Activated naive CD8-positive, alpha-beta T cell treated with anti-CD3 and anti-CD28 coated beads, Interleukin-2, amount 50 U/mL, for 24 hours (primary cell): ENCODE results near the gene GPR83.

Experiments used
- ATAC-seq: fragments of 150-1000 bp; cut with Tn5 transposase; one replicate; pipeline ENCODE4 v1.10.0; 2021
- DNase-seq: peaks from one replicate; pipeline ENCODE4 v3.0.0; 2021
- H3K27ac Mint-ChIP-seq: one replicate; pipeline ENCODE4 v1.8.0; 2021; ENCODE audit warnings: mild to moderate bottlenecking, mixed read lengths
- H3K27me3 Mint-ChIP-seq: one replicate; pipeline ENCODE4 v1.8.0; 2021; ENCODE audit warnings: mixed read lengths
- H3K36me3 Mint-ChIP-seq: one replicate; pipeline ENCODE4 v1.8.0; 2021; ENCODE audit warnings: low read depth, mixed read lengths
- H3K4me1 Mint-ChIP-seq: one replicate; pipeline ENCODE4 v1.8.0; 2021; ENCODE audit warnings: mixed read lengths
- H3K4me3 Mint-ChIP-seq: one replicate; pipeline ENCODE4 v1.8.0; 2021; ENCODE audit warnings: mild to moderate bottlenecking, moderate library complexity, mixed read lengths
- H3K9me3 Mint-ChIP-seq: one replicate; pipeline ENCODE4 v1.8.0; 2021; ENCODE audit warnings: mixed read lengths

GPR83 gene

DNA sequence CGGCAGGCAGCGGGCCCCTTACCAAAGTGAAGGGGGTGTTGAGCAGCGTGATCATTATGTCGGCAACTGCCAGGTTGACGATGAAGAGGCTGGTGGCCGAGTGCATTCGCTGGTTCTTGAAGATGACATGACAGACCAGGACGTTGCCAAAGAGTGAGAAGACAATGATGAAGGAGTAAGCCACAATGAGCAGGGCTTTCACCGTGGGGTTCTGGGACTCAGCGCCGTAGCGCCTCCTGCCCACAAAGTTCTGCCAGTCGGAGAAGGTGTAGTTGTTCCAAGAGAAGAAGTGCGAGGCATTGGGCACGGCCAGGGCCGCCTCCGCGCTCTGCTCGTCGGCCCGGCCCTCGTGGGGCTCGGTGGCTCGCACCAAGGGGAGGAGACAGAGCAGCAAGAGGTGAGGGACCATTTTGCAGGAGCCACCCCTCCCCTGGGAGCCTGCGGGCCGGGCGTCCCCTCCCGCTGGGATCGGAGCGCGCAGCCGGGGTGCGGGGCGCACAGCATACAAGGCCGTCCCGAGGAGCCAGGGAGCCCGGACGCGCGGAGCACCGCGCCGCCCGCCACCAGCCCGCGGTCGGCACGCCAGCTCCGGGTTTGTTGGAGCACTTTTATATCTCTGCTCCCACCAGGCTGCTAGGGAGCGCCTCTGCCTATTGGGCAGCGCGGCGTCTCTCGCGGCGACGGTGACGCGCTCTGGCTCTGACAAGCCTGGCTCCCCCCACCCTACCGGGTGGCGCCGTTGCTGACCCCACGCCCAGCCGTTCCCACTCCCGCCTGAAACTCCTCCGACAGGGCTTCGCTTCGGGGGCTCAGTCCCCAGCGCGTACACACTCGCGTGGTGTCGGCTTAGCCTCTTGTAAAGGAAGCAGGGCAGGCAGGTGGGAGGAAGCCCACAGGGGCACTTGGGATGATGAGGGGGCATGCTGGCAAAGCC is at the start of gene GPR83:
TSS of gene GPR83 (minus strand) at position 581 of the 934 bp plus-strand sequence. CDS start at position 409, 172 bp downstream.
- DNase-seq, result no peak
- Mint-ChIP-seq H3K4me3 (no peak within 1 kb of the TSS), H3K27me3 (peaks cover 48% of the 10 kb centered on the region)

DNA sequence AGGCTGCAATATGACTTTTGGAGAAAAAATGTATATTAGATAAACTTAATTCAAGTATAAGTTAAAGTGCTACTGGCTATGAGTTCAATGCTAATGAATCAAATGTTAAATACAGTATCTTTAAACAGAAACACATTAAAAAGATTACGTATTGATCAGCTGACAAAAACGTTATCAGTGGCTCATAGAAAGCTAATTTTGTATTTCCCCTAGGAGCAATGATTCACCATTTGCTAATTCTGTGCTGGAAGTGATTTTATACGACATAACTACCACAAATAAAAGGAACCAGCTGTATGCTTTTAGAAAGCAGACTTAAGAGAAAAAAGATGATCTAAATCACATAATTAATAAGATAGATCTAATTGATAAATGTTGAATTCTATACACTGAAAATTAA is 48.8 kb upstream of the GPR83 start:
- Mint-ChIP-seq H3K27ac (no peak overlapping the region), H3K4me1 (no peaks in the 10 kb centered on the region), H3K27me3 (no peaks in the 10 kb centered on the region), H3K36me3 (peaks cover 41% of the 10 kb centered on the region), H3K4me3 (no peak overlapping the region), H3K9me3 (no peaks in the 10 kb centered on the region)
- DNase-seq, result no peak
- ATAC-seq, result no peak

More for the DNA sequence above, at the start of gene GPR83:
- Mint-ChIP-seq H3K27ac (no peak within 1 kb of the TSS), H3K9me3 (peaks cover 15% of the 10 kb centered on the region), H3K4me1 (peaks cover 6% of the 10 kb centered on the region), H3K36me3 (peaks cover 1% of the 10 kb centered on the region)
- no peak for ATAC-seq

DNA sequence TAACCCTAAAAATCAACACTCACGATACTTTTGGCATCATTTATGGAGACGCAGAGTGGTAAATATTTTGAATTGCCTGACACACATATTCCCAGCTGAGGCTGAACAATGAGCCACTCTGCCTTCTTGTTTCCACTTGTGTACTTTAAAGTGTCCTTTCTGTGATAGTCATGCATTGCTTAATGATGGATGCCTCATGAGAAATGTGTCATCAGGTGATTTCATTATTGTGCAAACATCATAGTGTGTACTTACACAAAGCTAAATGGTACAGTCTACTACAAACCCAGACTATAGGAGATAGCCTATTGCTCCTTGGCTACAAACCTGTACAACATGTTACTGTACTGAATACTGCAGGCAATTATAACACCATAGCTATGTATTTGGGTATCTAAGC is 48.2 kb upstream of the GPR83 start:
- Mint-ChIP-seq H3K4me1 (no peaks in the 10 kb centered on the region), H3K9me3 (no peaks in the 10 kb centered on the region), H3K4me3 (no peak overlapping the region), H3K27me3 (no peaks in the 10 kb centered on the region), H3K27ac (no peak overlapping the region), H3K36me3 (peaks cover 43% of the 10 kb centered on the region)
- DNase-seq, result no peak
- ATAC-seq, result no peak

DNA sequence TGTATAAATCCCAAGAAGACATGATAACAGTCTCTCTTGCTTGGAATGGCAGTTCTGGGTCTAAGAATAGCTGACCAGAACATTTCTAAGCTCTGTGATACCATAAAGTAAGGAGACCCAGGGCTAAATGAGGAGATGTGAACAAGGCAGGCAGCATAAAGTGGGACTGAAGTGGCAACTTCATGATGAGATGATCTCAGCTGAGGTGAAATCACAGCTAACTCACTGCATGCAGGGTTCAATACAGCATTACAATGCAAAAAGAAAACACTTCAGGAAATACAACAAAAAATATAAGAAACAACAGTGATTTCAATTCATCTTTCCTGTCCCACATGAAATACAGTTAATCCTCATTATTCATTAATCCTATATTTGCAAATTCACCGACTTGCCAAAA is 47.8 kb upstream of the GPR83 start:
- Mint-ChIP-seq H3K36me3 (peaks cover 46% of the 10 kb centered on the region), H3K4me1 (no peaks in the 10 kb centered on the region)
- no peak for DNase-seq

DNA sequence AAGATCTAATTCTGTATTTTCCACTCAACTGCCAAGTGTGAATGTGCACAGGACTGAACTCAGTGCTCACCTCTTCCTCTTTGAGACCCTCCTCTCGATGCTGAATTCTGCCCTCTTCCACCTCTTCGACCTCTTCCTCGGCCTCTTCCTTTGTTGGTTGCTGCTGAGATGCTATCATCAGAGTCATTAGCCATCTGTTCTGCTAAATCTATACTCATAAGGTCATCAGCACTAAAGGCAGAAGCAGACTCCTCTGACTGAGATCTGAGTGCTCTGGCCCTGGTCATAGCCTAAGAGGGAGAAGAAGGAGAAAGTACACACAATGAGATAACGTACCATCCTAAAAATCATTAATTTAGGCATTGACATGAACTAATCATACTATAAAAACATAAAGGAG is 45.9 kb upstream of the GPR83 start:
- no peak overlapping the region for H3K27ac Mint-ChIP-seq
- no peak overlapping the region for H3K4me3 Mint-ChIP-seq
- ATAC-seq (no peak), DNase-seq (no peak)
- no peaks in the 10 kb centered on the region for H3K9me3 Mint-ChIP-seq
- H3K27me3 Mint-ChIP-seq, result no peaks in the 10 kb centered on the region
- H3K36me3 Mint-ChIP-seq, result peaks cover 43% of the 10 kb centered on the region
- no peaks in the 10 kb centered on the region for H3K4me1 Mint-ChIP-seq

More for the DNA sequence above, 47.8 kb upstream of the GPR83 start:
- ATAC-seq, result no peak
- H3K27ac Mint-ChIP-seq, result no peak overlapping the region
- H3K4me3 Mint-ChIP-seq, result no peak overlapping the region
- no peaks in the 10 kb centered on the region for H3K27me3 Mint-ChIP-seq
- H3K9me3 Mint-ChIP-seq, result no peaks in the 10 kb centered on the region

DNA sequence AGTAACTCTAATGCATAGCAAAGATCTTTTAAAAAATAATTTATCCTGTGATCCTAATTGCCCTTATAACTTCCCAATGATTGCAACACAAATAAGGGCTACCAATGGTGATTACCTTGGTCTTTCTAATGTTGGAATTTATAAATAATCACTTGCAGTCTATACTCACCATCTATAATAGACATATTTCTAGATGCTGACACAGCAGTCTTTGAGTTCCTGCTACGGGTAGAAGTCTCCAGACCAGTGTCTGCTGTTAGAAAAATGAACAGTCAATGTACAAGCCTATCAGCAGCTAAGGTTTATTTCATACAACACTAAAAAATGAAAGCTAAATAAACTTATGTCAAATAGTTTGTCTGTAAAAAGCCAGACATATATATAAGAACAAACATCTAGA is 44.4 kb upstream of the GPR83 start:
- Mint-ChIP-seq H3K36me3 (peaks cover 49% of the 10 kb centered on the region), H3K27ac (no peak overlapping the region), H3K4me3 (no peak overlapping the region), H3K27me3 (no peaks in the 10 kb centered on the region), H3K9me3 (no peaks in the 10 kb centered on the region), H3K4me1 (no peaks in the 10 kb centered on the region)
- DNase-seq (no peak), ATAC-seq (no peak)

DNA sequence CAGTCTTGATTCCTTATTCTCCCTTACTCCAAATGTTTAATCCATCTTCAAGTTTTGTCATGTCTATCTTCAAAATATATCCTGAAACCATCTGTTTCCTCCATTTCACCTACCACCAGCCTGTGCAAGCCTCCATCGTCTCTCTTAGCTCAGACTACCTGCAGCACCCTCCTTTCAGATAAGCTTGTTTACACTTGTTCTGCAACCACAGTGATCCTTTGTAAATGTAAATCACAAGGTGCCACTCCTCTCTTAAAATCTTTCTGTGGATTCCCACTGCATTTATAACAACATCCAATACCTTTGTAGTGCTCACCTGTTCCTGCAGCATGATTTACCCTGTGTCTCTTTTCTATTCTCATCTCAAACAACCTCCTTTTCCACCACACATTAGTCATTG is 31.8 kb upstream of the GPR83 start:
- Mint-ChIP-seq H3K27ac (no peak overlapping the region), H3K4me3 (no peak overlapping the region), H3K9me3 (no peaks in the 10 kb centered on the region), H3K36me3 (peaks cover 68% of the 10 kb centered on the region), H3K27me3 (no peaks in the 10 kb centered on the region), H3K4me1 (no peaks in the 10 kb centered on the region)
- no peak for ATAC-seq
- no peak for DNase-seq

DNA sequence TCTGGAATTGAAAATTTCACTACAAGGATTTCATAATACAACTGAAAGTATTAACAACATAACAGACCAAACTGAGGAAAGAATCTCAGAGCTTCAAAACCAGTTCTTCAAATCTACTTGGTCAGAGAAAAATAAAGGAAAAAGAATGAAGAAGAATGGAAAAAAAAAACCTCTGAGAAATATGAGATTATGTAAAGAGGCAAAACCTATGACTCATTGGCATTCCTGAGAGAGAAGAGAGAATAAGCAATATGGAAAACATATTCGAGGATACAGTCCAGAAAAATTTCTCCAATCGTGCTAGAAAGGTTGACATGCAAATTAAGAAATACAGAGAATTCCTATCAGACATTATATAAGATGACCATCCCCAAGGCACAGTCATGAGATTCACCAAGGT is 23.4 kb upstream of the GPR83 start:
- DNase-seq, result no peak
- H3K36me3 Mint-ChIP-seq, result peaks cover 65% of the 10 kb centered on the region
- H3K4me3 Mint-ChIP-seq, result no peak overlapping the region
- H3K27ac Mint-ChIP-seq, result no peak overlapping the region
- H3K4me1 Mint-ChIP-seq, result no peaks in the 10 kb centered on the region
- no peak for ATAC-seq
- H3K9me3 Mint-ChIP-seq, result peaks cover 4% of the 10 kb centered on the region
- no peaks in the 10 kb centered on the region for H3K27me3 Mint-ChIP-seq

DNA sequence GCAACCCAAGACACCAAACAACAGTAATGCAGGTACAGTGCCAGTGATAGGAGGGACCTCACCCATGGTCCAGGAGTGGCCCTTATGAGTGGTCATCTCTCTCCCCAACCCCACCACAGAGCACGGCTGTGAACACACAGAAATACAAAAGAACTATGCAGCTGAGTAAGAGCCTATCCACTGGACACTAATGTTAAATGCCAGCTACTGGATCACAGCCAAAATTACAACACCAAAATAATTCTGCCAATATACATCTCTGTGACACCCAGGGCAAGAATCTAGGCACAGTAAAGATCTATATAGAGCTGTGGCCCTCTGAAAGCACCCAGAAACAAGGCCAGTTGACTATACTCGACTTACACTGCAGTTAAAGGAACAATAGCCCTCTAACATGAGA is 22.8 kb upstream of the GPR83 start:
- no peak overlapping the region for H3K4me3 Mint-ChIP-seq
- ATAC-seq, result no peak
- H3K36me3 Mint-ChIP-seq, result peaks cover 62% of the 10 kb centered on the region
- DNase-seq, result no peak
- H3K27ac Mint-ChIP-seq, result no peak overlapping the region
- peaks cover 4% of the 10 kb centered on the region for H3K9me3 Mint-ChIP-seq
- H3K27me3 Mint-ChIP-seq, result no peaks in the 10 kb centered on the region
- no peaks in the 10 kb centered on the region for H3K4me1 Mint-ChIP-seq

DNA sequence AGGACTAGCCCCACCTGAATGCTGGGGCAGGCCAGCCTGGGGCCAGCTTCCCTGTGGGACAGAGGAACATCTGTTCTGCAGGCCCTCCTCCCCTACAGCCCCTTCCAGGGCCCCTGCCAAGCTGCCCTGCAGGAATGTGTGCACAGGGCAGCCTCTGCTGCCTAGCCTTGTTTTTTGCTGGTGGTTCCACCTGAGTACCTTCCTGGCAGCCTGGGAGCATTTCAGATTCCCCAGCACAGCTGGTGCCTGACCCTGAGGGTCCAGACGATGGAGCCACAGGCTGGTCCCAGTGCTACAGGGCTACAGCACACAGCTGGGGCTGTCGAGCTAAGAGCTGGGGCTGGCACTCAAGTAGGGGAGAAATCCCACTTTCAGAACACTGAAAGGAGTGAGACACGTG is 22.3 kb upstream of the GPR83 start:
- Mint-ChIP-seq H3K9me3 (peaks cover 4% of the 10 kb centered on the region), H3K27ac (no peak overlapping the region), H3K36me3 (peaks cover 58% of the 10 kb centered on the region), H3K4me3 (no peak overlapping the region), H3K27me3 (no peaks in the 10 kb centered on the region), H3K4me1 (no peaks in the 10 kb centered on the region)
- DNase-seq (no peak), ATAC-seq (no peak)

DNA sequence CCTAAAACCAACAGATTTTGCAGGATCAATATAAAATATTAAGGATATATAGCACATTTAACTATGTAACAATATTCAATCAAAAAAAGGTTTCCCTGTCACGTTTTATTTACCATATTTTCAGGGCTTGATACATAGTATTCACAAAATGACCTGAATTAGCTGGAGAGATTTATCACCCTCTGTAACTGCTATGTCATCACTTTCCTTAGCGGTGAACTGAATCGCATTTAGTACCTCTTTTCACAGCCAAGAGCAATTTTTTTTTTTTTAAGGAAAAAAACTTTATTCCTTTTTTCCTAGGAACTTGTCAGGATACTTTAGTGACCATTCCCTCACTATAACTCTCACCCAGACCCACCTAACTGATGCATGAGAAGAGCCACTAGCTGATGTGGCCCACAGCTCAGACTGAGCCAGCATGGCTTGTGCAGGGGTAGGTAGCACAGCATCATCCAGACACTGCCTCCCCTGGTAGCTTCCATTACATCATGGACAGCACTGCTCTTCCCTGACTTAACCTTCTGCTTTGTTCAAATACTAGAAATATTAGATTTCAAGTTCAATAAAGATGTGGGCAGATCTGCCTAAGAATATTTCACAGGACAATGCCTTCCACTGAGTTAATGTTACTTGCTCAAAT is 17.0 kb upstream of the GPR83 start:
- H3K27ac Mint-ChIP-seq, result no peak overlapping the region
- no peaks in the 10 kb centered on the region for H3K4me1 Mint-ChIP-seq
- no peaks in the 10 kb centered on the region for H3K9me3 Mint-ChIP-seq
- no peaks in the 10 kb centered on the region for H3K27me3 Mint-ChIP-seq
- peaks cover 37% of the 10 kb centered on the region for H3K36me3 Mint-ChIP-seq
- no peak for ATAC-seq
- no peak overlapping the region for H3K4me3 Mint-ChIP-seq
- DNase-seq, result no peak

DNA sequence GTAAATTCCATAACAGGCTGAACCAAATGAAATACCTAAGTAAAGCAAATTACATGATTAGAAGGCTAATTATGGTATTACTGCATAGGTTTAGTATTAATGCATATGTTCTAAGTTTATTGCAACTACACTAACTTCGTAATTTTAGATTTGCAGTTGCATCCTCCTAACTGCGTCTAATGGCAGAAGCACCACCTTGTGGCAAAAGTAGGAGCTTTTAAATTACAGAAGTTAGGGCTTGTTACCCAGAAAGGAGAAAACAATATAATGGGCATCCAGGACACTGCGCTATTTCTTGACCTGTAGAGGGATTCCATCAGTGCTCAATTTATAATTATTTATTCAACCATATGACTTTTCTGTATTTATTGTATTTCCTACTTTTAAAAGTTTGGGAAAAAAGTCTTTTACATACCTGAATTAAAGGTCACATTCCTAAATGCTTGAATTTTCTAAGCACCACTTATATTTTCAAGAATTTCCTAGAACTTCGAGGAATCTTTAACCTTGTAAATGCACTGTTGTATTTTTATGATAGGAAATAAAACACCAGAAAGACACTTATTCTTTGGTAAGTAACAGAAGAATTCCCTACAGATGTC is 16.3 kb upstream of the GPR83 start:
- Mint-ChIP-seq H3K9me3 (peaks cover 4% of the 10 kb centered on the region), H3K27me3 (no peaks in the 10 kb centered on the region), H3K27ac (no peak overlapping the region), H3K4me3 (no peak overlapping the region), H3K36me3 (peaks cover 37% of the 10 kb centered on the region), H3K4me1 (no peaks in the 10 kb centered on the region)
- no peak for DNase-seq
- ATAC-seq, result no peak

DNA sequence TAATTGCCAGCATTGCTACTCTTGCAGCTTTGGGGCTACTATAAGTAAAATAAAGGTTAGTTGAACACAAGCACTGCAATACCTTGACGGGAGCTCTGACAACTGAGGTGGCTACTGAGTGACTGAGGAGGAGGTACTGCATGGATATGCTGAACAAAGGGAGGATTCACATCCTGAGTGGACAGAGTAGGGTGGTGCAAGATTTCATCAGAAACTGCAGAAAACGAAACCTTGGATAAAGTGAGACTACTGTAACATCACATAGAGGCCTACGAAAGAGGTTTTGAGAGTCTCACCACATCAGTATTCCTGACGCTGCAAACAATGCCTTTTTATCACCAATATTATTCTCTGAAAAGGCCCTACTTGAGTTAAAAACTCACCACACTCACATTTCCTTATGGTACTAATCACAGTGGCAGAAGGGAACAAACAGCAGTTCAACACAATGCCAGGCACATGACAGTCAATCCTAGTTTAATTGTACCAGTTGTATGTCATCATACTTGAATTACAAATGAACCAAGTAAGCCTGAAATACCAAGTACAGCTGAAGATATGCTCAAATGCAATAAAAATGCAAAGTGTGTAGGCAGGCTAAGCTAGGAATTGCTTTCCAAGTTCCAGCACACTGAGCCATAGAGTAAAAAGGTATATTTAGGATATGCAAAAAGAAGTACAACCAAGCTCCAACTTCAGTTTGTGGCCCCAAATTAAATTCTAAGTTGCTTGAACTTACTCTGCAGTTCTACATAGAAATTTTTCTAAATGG is 4.0 kb upstream of the GPR83 start:
- Mint-ChIP-seq H3K4me1 (peaks cover 6% of the 10 kb centered on the region), H3K27ac (no peak overlapping the region), H3K9me3 (peaks cover 44% of the 10 kb centered on the region), H3K4me3 (no peak overlapping the region), H3K27me3 (peaks cover 20% of the 10 kb centered on the region), H3K36me3 (peaks cover 27% of the 10 kb centered on the region)
- no peak for ATAC-seq
- no peak for DNase-seq

DNA sequence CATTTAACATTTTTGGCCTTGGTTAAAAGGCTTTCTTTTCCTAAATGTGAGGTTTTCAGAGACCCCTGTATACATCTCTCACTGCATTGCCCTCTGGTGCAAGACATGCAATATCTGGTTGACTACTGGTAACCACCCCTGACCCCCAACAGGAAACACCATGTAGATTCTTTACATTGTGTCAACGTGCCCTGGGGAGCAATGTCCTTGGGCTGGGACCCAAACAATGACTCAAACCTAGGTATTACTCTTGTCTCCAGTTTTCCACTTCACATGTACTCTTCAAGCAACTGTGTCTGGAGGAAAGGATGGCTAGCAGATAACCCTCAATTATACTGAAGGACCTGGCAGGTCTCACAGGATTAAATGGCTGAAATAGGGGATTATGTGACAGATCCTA is 1.1 kb upstream of the GPR83 start:
- H3K4me3 Mint-ChIP-seq, result no peak overlapping the region

More for the DNA sequence above, 1.1 kb upstream of the GPR83 start:
- Mint-ChIP-seq H3K9me3 (peaks cover 21% of the 10 kb centered on the region), H3K27me3 (peaks cover 45% of the 10 kb centered on the region), H3K36me3 (peaks cover 4% of the 10 kb centered on the region), H3K27ac (no peak overlapping the region), H3K4me1 (peaks cover 6% of the 10 kb centered on the region)
- ATAC-seq (no peak), DNase-seq (no peak)
